HG03135 (cell line): Measurements from ENCODE around the gene CASZ1.

Experiments used
- ATAC-seq: cut with Tn5 transposase; IDR thresholded peaks from one replicate; pipeline ENCODE4 v1.9.1; 2021; ENCODE audit warnings: mild to moderate bottlenecking, moderate library complexity; ENCODE audit not compliant: unreplicated experiment

CASZ1 gene

GRCh38 chr1:10662090-10662688, 134.3 kb downstream of the CASZ1 start:
- ATAC-seq = no peak

- no peak for ATAC-seq
Measured at GRCh38 chr1:10661453-10661852, 135.0 kb downstream of the CASZ1 start.

- ATAC-seq = no peak
Measured at GRCh38 chr1:10659646-10660540, 136.6 kb downstream of the CASZ1 start.

- no peak for ATAC-seq
Measured at GRCh38 chr1:10659218-10659617, 137.2 kb downstream of the CASZ1 start.

GRCh38 chr1:10658396-10659066, 137.9 kb downstream of the CASZ1 start:
- no peak for ATAC-seq

GRCh38 chr1:10657088-10657847, 139.2 kb downstream of the CASZ1 start:
- ATAC-seq = no peak

- ATAC-seq = no peak
Measured at GRCh38 chr1:10656431-10656830, 140.0 kb downstream of the CASZ1 start.

- ATAC-seq = no peak
Measured at GRCh38 chr1:10655002-10655401, 141.4 kb downstream of the CASZ1 start.

- ATAC-seq = no peak
Measured at GRCh38 chr1:10653370-10654125, 142.9 kb downstream of the CASZ1 start.

- no peak for ATAC-seq
Measured at GRCh38 chr1:10652626-10653025, 143.8 kb downstream of the CASZ1 start.

- ATAC-seq = no peak
Measured at GRCh38 chr1:10651793-10652192, 144.7 kb downstream of the CASZ1 start.

GRCh38 chr1:10651389-10651766, 145.1 kb downstream of the CASZ1 start:
- no peak for ATAC-seq

- ATAC-seq = no peak
Measured at GRCh38 chr1:10650556-10651388, 145.7 kb downstream of the CASZ1 start.

GRCh38 chr1:10649517-10650201, 146.8 kb downstream of the CASZ1 start:
- no peak for ATAC-seq

- ATAC-seq = no peak
Measured at GRCh38 chr1:10648689-10649516, 147.5 kb downstream of the CASZ1 start.

GRCh38 chr1:10647414-10648170, 148.9 kb downstream of the CASZ1 start:
- no peak for ATAC-seq

GRCh38 chr1:10646347-10646861, 150.0 kb downstream of the CASZ1 start:
- no peak for ATAC-seq
